ENCODE measurements around the gene NOTCH1.

Gene NOTCH1

GRCh38 chr9:136531904-136532798, 13.7 kb downstream of the NOTCH1 start:
- no peak for DNase-seq

GRCh38 chr9:136531186-136531903, 14.5 kb downstream of the NOTCH1 start:
- DNase-seq: no peak

- DNase-seq: no peak
These were observed 15.3 kb downstream of the NOTCH1 start for GRCh38 chr9:136530461-136531089.

GRCh38 chr9:136529516-136530460, 16.1 kb downstream of the NOTCH1 start:
- no peak for DNase-seq

- no peak for DNase-seq
These were observed 17.0 kb downstream of the NOTCH1 start for GRCh38 chr9:136528716-136529341.

- DNase-seq: no peak
These were observed 17.8 kb downstream of the NOTCH1 start for GRCh38 chr9:136527721-136528710.

GRCh38 chr9:136527131-136527530, 18.7 kb downstream of the NOTCH1 start:
- no peak for DNase-seq

GRCh38 chr9:136526625-136527066, 19.2 kb downstream of the NOTCH1 start:
- no peak for DNase-seq

GRCh38 chr9:136525841-136526499, 19.9 kb downstream of the NOTCH1 start:
- DNase-seq: no peak

- DNase-seq: no peak
These were observed 20.6 kb downstream of the NOTCH1 start for GRCh38 chr9:136525207-136525606.

- DNase-seq: no peak
These were observed 23.3 kb downstream of the NOTCH1 start for GRCh38 chr9:136522314-136523237.

- DNase-seq: no peak
These were observed 24.3 kb downstream of the NOTCH1 start for GRCh38 chr9:136521537-136521936.

- no peak for DNase-seq
These were observed 25.8 kb downstream of the NOTCH1 start for GRCh38 chr9:136520053-136520540.

- no peak for DNase-seq
These were observed 26.4 kb downstream of the NOTCH1 start for GRCh38 chr9:136519263-136520052.

GRCh38 chr9:136518623-136519022, 27.2 kb downstream of the NOTCH1 start:
- DNase-seq: no peak

GRCh38 chr9:136517950-136518349, 27.9 kb downstream of the NOTCH1 start:
- no peak for DNase-seq

- no peak for DNase-seq
These were observed 28.7 kb downstream of the NOTCH1 start for GRCh38 chr9:136517012-136517743.
